ENCODE measurements around the gene TFB1M. TPM values are rescaled to one million over a fixed set of nuclear protein-coding genes. Genes with fewer than 3 reads are reported as not detected.

TFB1M gene
- total and polyA plus RNA-seq, 9 of the 15 experiments (the other 6 are each of a cell fraction or from before 2014, with no cell fraction given), result 34.6 to 145 (median 40.4) TPM

- TF ChIP-seq CLOCK (CRISPR knock-in tag; IDR thresholded peaks at IDR 0.05; ENCODE audit: borderline replicate concordance) (no peak), HMBOX1 (IDR thresholded peaks at IDR 0.05) (no peak), ZNF217 (CRISPR knock-in tag; IDR thresholded peaks at IDR 0.05) (no peak), DMBX1 (CRISPR knock-in tag; IDR thresholded peaks at IDR 0.05; ENCODE audit: borderline replicate concordance) (no peak)
Measured at GRCh38 chr6:155271145-155271544, 43.1 kb downstream of the TFB1M start (continued).

- POLR2A ChIA-PET, result interaction anchor here (0.7 to 1.3 kb wide), 3 partner anchors 10 to 31 kb away, joined by 3 to 5 read pairs (median 3); no protein-coding TSS in a partner anchor
- H3K27me3 ChIP-seq (ENCODE audit: control insufficient read depth in 2 of 2, insufficient read depth in 2 of 2, low read length in 2 of 2), result no peaks in the 10 kb centered on the region
- H3K79me2 ChIP-seq (ENCODE audit: control insufficient read depth, insufficient read depth, low read length), result no peaks in the 10 kb centered on the region; the same call in 2 of the 3 replicates
- TF ChIP-seq FOS (IDR thresholded peaks at IDR 0.05; ENCODE audit: extremely low read depth, insufficient read length) (no peak), KDM2B (CRISPR knock-in tag; IDR thresholded peaks at IDR 0.05) (no peak), NCOA4 (IDR thresholded peaks at IDR 0.05; ENCODE audit: partially characterized antibody) (no peak), ZC3H8 (IDR thresholded peaks at IDR 0.05) (no peak), ZNF133 (CRISPR knock-in tag; IDR thresholded peaks at IDR 0.05) (no peak), NCOA2 (IDR thresholded peaks at IDR 0.05; ENCODE audit: partially characterized antibody in 2 of 2) (no peak), SP1 (CRISPR knock-in tag; IDR thresholded peaks at IDR 0.05) (no peak), ARNT (IDR thresholded peaks at IDR 0.05) (no peak), ZFP91 (CRISPR knock-in tag; IDR thresholded peaks at IDR 0.05) (no peak), MITF (IDR thresholded peaks at IDR 0.05) (no peak)
- ATAC-seq (no peak), FAIRE-seq (no peak), DNase-seq (ENCODE audit: extremely low read depth in 1 of 4, low spot score in 3 of 4) (no peak)
- H3K4me3 ChIP-seq, result no peak overlapping the region
- H3K9ac ChIP-seq (ENCODE audit: insufficient read depth in 1 of 2, low read depth in 2 of 2, low read length in 2 of 2), result no peak overlapping the region
- H4K20me1 ChIP-seq (replicated peaks; ENCODE audit: control insufficient read depth, insufficient read depth, low read length), result no peaks in the 10 kb centered on the region
- WGBS (ENCODE audit: insufficient coverage, low coverage, missing lambda C conversion rate), result 94% methylated on average over 7 of the region's 7 CpGs
- H3K27ac ChIP-seq (ENCODE audit: extremely low read depth, low read depth, low read length), result no peak overlapping the region
- H3K9me1 ChIP-seq (ENCODE audit: control insufficient read depth, insufficient read depth, low read length), result no peaks in the 10 kb centered on the region
- intact Hi-C loops (cut with micrococcal nuclease) (no loop called here), in situ Hi-C loops (cut with MboI) (no loop called here)
- H3K9me3 ChIP-seq (replicated peaks; ENCODE audit: control insufficient read depth, insufficient read depth, low read depth, low read length), result no peaks in the 10 kb centered on the region
- H3K36me3 ChIP-seq (ENCODE audit: control insufficient read depth, insufficient read depth, low read length), result peaks cover 64% of the 10 kb centered on the region
- H3K4me1 ChIP-seq (replicated peaks in 1 of 2; ENCODE audit: control insufficient read depth in 2 of 2, insufficient read depth in 2 of 2, low read length in 2 of 2), result peaks cover 0 to 7% of the 10 kb centered on the region in 2 experiments; a peak in 2 of 5 replicates
- BruUV-seq (replicated peaks), result no TSS peak
- no peak overlapping the region for H2AFZ ChIP-seq (ENCODE audit: low read depth, low read length)
- CTCF ChIA-PET (ENCODE audit: low intra/inter-chr PET ratio), result no interaction called here
- no peak overlapping the region for H3K4me2 ChIP-seq (ENCODE audit: insufficient read depth, low read length)
Measured at GRCh38 chr6:155270561-155271091, 43.7 kb downstream of the TFB1M start.
